Testis (tissue), 2 donors: ENCODE results near the gene PEX19.

Experiments
- POLR2A ChIP-seq: fragments of 450-650 bp; IDR thresholded peaks from one replicate; pipeline ENCODE4 v1.6.1; 2017; ENCODE audit warnings: antibody characterized with exemption, mild to moderate bottlenecking, moderate library complexity
- TF ChIP-seq, protein P1 (sequence below), 3 experiments: fragments of 450-650 bp in 2 of 3; fragments of 200-600 bp in 1 of 3; sonication (generic) in 1 of 3; IDR thresholded peaks; one replicate each; pipeline ENCODE4 v1.5.1; 2016 to 2019; ENCODE audit warnings: antibody characterized with exemption in 3 of 3, mild to moderate bottlenecking in 2 of 3, moderate library complexity in 1 of 3

DNA sequence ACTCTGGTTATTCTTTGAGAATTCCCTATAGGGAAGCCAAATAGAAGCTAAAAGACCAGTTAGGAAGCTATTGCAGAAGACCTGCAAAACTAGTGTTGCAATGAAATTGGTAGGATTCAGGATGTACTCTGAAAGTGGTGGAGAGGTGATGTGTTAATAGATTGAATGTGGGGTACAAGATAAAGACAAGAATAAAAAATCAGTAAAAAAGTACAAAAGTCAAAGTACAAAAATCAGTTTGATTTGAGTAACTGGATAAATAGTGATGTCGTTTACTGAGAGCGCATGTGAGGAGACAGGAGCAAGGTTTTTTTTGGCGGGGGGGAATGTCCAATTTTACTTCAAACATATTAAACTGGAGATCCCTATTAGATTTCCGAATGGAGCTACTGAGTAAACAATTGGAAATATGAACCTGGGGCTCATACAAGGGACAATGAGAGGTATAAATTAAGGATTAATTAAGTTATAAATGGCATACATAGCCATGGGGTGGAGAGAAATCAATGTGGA is 20.1 kb downstream of the PEX19 start:
- TF ChIP-seq, protein P1, sequence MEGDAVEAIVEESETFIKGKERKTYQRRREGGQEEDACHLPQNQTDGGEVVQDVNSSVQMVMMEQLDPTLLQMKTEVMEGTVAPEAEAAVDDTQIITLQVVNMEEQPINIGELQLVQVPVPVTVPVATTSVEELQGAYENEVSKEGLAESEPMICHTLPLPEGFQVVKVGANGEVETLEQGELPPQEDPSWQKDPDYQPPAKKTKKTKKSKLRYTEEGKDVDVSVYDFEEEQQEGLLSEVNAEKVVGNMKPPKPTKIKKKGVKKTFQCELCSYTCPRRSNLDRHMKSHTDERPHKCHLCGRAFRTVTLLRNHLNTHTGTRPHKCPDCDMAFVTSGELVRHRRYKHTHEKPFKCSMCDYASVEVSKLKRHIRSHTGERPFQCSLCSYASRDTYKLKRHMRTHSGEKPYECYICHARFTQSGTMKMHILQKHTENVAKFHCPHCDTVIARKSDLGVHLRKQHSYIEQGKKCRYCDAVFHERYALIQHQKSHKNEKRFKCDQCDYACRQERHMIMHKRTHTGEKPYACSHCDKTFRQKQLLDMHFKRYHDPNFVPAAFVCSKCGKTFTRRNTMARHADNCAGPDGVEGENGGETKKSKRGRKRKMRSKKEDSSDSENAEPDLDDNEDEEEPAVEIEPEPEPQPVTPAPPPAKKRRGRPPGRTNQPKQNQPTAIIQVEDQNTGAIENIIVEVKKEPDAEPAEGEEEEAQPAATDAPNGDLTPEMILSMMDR (IDR thresholded peaks at IDR 0.05): no peak
- TF ChIP-seq POLR2A: no peak
